ENCODE results near the gene RBMXL3. TPM values are rescaled to one million over a fixed set of nuclear protein-coding genes. Genes with fewer than 3 reads are reported as not detected.

The RBMXL3 gene
- total RNA-seq, 1 experiment from 2014 or later, result not detected

DNA sequence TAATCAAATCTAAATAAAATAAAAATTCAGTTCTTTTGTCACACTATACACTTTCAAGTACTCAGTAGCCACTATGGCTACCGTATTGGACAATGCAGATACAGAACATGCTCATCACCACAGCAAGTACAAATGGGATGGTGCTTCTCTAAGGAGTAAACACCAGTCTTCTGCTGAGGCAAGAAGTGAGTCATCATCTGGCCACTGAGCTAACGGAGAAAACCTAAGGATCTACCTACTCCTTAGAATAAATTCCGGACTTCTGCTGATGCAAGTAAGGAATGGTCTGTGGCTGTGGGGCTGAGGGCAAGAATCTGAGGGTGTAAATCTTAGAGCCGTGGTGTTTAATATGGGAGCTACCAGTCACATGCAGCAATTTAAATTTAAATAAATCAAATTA is 11.3 kb upstream of the RBMXL3 start:
- no peaks in the 10 kb centered on the region for H3K23me2 ChIP-seq (ENCODE audit: insufficient read length, low read depth, low read length, poor library complexity, severe bottlenecking)
- no peak overlapping the region for H3K23ac ChIP-seq (ENCODE audit: insufficient read length, low read depth, low read length)
- no peak overlapping the region for H2BK5ac ChIP-seq (ENCODE audit: insufficient read length, low read length)
- Mint-ChIP-seq H3K27ac (peak overlapping the region in 1 of 3 experiments; percentile 93; a peak in 1 of 7 replicates), H3K4me1 (peaks cover 34 to 54% of the 10 kb centered on the region in 2 experiments), H3K36me3 (ENCODE audit: insufficient read depth in 1 of 3, low read depth in 3 of 3) (peaks cover 0 to 17% (median 2%) of the 10 kb centered on the region in 3 experiments; a peak in 4 of 7 replicates), H3K27me3 (ENCODE audit: low read depth) (no peaks in the 10 kb centered on the region; the same call in 1 of the 2 replicates), H3K4me3 (no peak overlapping the region; a peak in 1 of 5 replicates), H3K9me3 (no peaks in the 10 kb centered on the region; a peak in 2 of 5 replicates)
- H3K9ac ChIP-seq (ENCODE audit: extremely low read depth, insufficient read length, low read length), result no peak overlapping the region
- H2BK120ac ChIP-seq (ENCODE audit: low read depth, low read length, poor library complexity, severe bottlenecking), result no peak overlapping the region
- no peak overlapping the region for H4K8ac ChIP-seq (replicated peaks; ENCODE audit: insufficient read length, low read depth, low read length)
- H2BK12ac ChIP-seq (ENCODE audit: insufficient read length, low read depth, low read length), result no peak overlapping the region
- H3T11ph ChIP-seq (ENCODE audit: low read length), result no peak overlapping the region
- H3K4me2 ChIP-seq (ENCODE audit: insufficient read depth, insufficient read length, low read length), result peak overlapping the region; percentile 73
- no peak overlapping the region for H3K4ac ChIP-seq (ENCODE audit: low read depth, low read length)
- no peak overlapping the region for H2AFZ ChIP-seq (ENCODE audit: low read length)
- TF ChIP-seq, protein P1, sequence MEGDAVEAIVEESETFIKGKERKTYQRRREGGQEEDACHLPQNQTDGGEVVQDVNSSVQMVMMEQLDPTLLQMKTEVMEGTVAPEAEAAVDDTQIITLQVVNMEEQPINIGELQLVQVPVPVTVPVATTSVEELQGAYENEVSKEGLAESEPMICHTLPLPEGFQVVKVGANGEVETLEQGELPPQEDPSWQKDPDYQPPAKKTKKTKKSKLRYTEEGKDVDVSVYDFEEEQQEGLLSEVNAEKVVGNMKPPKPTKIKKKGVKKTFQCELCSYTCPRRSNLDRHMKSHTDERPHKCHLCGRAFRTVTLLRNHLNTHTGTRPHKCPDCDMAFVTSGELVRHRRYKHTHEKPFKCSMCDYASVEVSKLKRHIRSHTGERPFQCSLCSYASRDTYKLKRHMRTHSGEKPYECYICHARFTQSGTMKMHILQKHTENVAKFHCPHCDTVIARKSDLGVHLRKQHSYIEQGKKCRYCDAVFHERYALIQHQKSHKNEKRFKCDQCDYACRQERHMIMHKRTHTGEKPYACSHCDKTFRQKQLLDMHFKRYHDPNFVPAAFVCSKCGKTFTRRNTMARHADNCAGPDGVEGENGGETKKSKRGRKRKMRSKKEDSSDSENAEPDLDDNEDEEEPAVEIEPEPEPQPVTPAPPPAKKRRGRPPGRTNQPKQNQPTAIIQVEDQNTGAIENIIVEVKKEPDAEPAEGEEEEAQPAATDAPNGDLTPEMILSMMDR (conservative IDR thresholded peaks at IDR 0.05), result no peak
- no peak overlapping the region for H2AK5ac ChIP-seq (ENCODE audit: insufficient read length, low read length)
- H3K79me2 ChIP-seq (ENCODE audit: insufficient read depth, low read length), result no peaks in the 10 kb centered on the region
- no peak overlapping the region for H4K91ac ChIP-seq (ENCODE audit: insufficient read length, low read depth, low read length)
- no peak overlapping the region for H3K18ac ChIP-seq (ENCODE audit: insufficient read length, low read depth, low read length)
- no peak overlapping the region for H3K14ac ChIP-seq (ENCODE audit: insufficient read depth, low read length)
- no peaks in the 10 kb centered on the region for H3K27me3 ChIP-seq (ENCODE audit: insufficient read depth, low read length)
- H2BK20ac ChIP-seq (ENCODE audit: low read depth, low read length, poor library complexity, severe bottlenecking), result no peak overlapping the region
- no CpG with 5 or more reads among the region's 4 CpGs for WGBS (ENCODE audit: extremely low coverage, insufficient read length, low lambda C conversion rate)
- H3K9me3 ChIP-seq (ENCODE audit: control insufficient read depth, low read depth, low read length), result no peaks in the 10 kb centered on the region
- no peaks in the 10 kb centered on the region for H4K20me1 ChIP-seq (ENCODE audit: control insufficient read depth, insufficient read depth, insufficient read length)
- H3K56ac ChIP-seq (ENCODE audit: insufficient read length, low read depth, low read length), result no peak overlapping the region
- H3K4me1 ChIP-seq (ENCODE audit: insufficient read depth, low read length), result peaks cover 4% of the 10 kb centered on the region; the same call in 1 of the 2 replicates
- peak overlapping the region; percentile 23 for H3K27ac ChIP-seq (ENCODE audit: insufficient read length, low read depth, low read length)
- H2BK15ac ChIP-seq (ENCODE audit: low read depth, low read length), result no peak overlapping the region
- H4K5ac ChIP-seq (ENCODE audit: insufficient read length, low read depth, low read length), result no peak overlapping the region
- no peak for DNase-seq
- no peaks in the 10 kb centered on the region for H3K79me1 ChIP-seq (ENCODE audit: insufficient read depth, low read depth, low read length, poor library complexity, severe bottlenecking)
